ENCODE results near the gene LGR6.

- TF ChIP-seq GATA2 (IDR thresholded peaks at IDR 0.05; ENCODE audit: low read depth, low read length) (no peak), GATA3 (IDR thresholded peaks at IDR 0.05; ENCODE audit: low read depth, low read length) (no peak)
Measured at GRCh38 chr1:202348509-202349205, 155.1 kb downstream of the LGR6 start, which contains the start of gene PPP1R12B.

All from SH-SY5Y (cell line).